ENCODE results near the gene B4GALNT3. TPM values are rescaled to one million over a fixed set of nuclear protein-coding genes. Genes with fewer than 3 reads are reported as not detected.
A peak's percentile ranks its signal among the peaks of the same experiment; 100 is the strongest.

B4GALNT3 gene
- total RNA-seq, 2 donors from 2014 or later = 131 to 143 TPM

DNA sequence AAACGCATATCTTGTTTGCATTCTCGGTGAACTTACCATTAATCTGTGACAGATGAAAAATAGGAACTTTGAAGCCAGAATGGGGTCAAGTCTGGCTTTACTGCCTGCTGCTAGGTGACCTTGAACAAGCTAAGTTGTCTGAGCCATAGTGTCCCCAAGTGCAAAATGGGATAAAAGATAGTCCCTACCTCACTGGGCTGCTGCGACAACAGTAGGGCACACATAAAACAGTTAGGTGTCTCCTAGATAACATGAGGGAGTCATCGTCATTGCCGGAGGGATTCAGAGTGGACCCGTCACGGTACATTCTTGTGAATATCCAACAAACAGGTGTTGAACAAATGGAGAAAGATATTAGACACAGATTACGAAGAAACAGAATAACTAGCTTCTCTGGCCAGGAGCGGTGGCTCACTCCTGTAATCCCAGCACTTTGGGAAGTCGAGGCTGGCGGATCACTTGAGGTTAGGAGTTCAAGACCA lies 132.3 kb downstream of the B4GALNT3 start:
- intact Hi-C loops (cut with DNase I, micrococcal nuclease) = no loop called here
- DNase-seq (no peak), ATAC-seq (no peak)

DNA sequence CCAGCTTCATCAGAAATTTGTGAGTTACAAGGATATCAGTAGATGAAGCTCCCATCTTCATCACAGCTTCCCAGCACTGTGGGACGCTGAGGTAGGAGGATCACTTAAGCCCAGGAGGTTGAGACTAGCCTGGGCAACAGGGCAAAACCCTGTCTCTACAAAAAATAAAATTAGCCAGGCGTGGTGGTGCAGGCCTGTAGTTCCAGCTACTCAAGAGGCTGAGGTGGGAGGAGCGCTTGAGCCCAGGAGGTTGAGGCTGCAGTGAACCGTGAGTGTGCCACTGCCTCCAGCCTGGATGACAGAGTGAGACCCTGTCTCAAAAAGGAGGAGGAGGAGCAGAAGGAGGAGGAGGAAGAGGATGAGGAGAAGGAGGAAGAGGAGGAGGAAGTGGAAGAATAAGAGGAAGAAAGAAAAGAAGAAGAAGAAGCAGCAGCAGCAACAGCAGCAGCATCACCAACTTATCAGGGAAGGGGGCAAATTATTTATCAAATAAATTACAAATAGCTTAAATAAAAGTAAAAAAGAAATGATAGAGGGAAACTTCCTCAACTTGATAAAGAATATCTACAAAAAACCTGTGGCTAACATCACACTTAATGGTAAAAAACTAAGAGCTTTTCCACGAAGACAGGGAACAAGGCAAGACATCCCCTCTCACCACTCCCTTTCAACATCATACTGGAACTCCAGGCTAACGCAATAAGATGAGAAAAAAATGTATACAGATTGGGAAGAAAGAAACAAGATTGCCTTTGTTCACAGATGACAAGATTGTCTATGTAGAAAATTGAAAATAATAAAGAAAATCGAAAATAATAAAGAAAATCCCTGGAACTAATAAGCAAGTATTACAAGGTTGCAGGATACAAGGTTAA lies 133.9 kb downstream of the B4GALNT3 start:
- ATAC-seq (no peak), DNase-seq (no peak)
- intact Hi-C loops (cut with DNase I, micrococcal nuclease) = no loop called here

DNA sequence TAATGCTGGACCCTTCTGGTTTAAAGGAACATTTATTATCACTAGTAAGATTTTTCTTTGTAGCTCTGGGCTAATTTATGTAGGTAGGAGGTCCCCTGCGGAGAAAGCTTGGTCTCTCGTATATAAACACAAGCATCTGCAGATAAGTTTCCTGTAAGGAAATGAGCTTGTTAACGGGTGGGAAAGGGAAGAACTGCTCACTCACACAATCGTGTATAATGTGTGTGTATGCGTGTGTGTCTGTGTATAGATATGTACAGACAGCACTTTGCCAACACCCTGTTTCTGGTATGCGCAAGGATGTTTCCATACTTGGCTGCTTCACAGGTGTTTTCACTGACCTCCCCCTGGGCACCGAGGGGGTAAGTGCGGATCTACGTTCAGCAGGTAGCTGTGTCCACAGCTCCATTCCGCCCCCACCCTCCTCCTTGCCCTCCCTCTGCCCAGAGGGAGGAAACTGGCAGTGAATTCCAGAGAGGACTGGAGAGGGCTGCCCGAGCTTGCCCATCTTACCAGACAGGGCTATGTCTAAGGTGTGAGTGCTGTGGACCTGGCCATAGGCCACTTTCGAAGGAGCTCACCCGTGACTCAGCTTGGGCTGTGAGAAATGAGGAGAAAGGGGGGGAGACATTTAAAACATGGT lies 138.3 kb downstream of the B4GALNT3 start:
- DNase-seq (no peak), ATAC-seq (no peak)
- intact Hi-C loops (cut with DNase I, micrococcal nuclease) = no loop called here

DNA sequence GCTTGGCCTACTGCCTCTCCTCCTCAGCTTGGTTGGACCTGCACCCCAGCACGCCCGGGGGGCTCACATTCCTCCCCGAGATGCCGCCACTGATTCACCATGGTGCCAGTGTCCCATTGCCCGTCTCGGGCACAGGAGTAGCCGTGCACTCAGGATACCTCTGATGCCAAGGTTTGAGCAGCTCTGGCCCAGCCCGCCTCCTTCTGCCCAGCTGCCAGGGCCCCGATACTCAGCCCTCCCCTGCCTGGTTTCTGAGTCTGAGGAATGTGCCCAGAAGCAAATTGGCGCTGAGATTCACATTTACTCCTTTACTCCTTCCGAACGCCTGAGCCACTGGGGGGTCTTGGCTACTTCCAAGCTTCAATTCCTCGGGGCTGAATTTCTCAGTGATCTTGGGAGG lies 140.0 kb downstream of the B4GALNT3 start:
- DNase-seq = no peak
- intact Hi-C loops (cut with DNase I, micrococcal nuclease) = no loop called here
- ATAC-seq = no peak

GRCh38 chr12:601976-602699 lies 142.4 kb downstream of the B4GALNT3 start:
- DNase-seq = no peak
- intact Hi-C loops (cut with DNase I, micrococcal nuclease) = no loop called here
- no peak for ATAC-seq

- intact Hi-C loops (cut with DNase I, micrococcal nuclease) = no loop called here
- DNase-seq (no peak), ATAC-seq (no peak)
Measured at GRCh38 chr12:602700-603068, 142.9 kb downstream of the B4GALNT3 start.

- ATAC-seq (no peak), DNase-seq (no peak)
- intact Hi-C loops (cut with DNase I, micrococcal nuclease) = no loop called here
Measured at GRCh38 chr12:604956-605355, 145.2 kb downstream of the B4GALNT3 start.

DNA sequence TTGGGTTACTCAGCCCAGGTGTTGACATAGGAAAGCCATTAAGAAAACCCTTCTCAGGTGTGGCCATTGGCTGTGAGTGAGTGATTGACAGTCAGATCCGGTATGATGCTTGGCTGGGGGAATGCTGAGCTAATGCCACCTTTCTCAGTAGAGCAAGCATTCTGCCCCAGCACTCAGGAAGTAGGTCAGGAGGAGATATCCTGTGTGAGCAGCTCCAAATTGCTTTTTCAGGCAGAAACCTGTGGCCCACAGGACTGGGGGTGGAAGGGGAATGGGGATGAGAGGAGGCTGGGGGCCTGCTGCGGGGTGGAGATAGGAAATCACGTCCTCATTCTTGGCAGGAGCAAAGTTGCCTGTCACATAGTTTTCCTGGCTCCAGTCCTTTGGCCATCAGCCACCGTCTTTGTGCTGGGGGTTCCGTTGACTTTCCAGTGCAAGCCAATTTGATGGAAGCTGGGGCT lies 147.8 kb downstream of the B4GALNT3 start:
- no peak for DNase-seq
- intact Hi-C loops (cut with DNase I, micrococcal nuclease) = no loop called here
- peak; percentile 50 for ATAC-seq

DNA sequence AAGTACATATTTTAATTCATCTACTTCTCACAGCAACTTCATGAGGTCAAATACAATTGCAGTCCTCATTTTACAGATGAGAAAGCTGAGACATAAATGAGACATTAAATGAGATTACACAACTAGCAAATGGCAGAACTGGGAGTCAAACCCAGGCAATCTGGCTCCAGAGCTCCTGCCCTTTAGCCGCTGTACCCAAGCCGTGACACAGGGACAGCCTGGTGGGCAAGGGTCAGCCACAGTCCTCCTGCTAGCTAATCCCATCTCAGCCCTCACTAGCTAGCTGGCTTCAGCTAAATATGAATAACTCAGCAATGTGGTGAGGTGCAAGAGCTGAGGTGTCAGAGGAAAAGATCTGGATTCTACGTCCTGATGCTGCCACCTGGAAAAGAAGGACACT lies 148.7 kb downstream of the B4GALNT3 start:
- ATAC-seq = no peak
- intact Hi-C loops (cut with DNase I, micrococcal nuclease) = no loop called here
- no peak for DNase-seq

DNA sequence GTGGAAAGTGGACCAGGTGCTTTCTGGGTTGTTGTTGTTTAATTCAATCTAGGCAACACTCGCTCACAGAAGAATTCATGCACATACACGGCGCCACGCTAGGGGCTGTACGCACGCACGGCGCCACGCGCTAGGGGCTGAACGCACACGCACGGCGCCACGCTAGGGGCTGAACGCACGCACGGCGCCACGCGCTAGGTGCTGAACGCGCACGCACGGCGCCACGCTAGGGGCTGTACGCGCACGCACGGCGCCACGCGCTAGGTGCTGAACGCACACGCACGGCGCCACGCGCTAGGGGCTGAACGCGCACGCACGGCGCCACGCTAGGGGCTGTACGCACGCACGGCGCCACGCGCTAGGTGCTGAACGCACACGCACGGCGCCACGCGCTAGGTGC lies 149.2 kb downstream of the B4GALNT3 start:
- no peak for ATAC-seq
- no peak for DNase-seq
- intact Hi-C loops (cut with DNase I, micrococcal nuclease) = no loop called here

GRCh38 chr12:611721-612120 lies 152.0 kb downstream of the B4GALNT3 start:
- intact Hi-C loops (cut with DNase I, micrococcal nuclease) = no loop called here
- DNase-seq (no peak), ATAC-seq (no peak)

GRCh38 chr12:612293-612692 lies 152.6 kb downstream of the B4GALNT3 start:
- no peak for DNase-seq
- ATAC-seq = no peak
- intact Hi-C loops (cut with DNase I, micrococcal nuclease) = no loop called here

DNA sequence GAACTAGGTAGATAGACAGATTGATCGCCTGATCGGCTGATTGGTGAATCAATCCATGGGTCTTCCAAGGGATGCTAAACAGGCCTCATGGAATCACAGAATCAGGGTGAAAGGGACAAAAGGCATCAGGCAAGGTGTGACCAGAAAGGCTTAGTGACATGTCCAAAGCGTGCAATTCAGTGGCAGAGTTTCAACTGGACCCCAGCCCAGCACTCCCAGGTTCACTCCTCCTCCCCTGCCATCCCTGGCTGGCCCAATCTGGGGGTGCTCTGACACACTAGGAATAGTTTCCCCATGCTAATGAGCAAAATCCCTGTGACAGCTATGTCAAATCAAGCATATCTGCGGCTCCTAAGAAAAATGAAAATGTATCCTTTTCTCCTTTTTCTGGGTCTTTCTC lies 153.1 kb downstream of the B4GALNT3 start:
- no peak for ATAC-seq
- intact Hi-C loops (cut with DNase I, micrococcal nuclease) = no loop called here
- DNase-seq = no peak

Other genes starting within 250 kb of the B4GALNT3 start
- gene SLC6A12, start 245.8 kb upstream of the B4GALNT3 start, total RNA-seq = 1 to 10 TPM; 2.3 to 3.9 TPM
- gene SLC6A13, start 197.1 kb upstream of the B4GALNT3 start, total RNA-seq = not detected
- 10 to 100 TPM; 48.7 to 63.5 TPM for gene KDM5A, start 70.6 kb upstream of the B4GALNT3 start, total RNA-seq
- 1 to 10 TPM; 4.0 to 5.9 TPM for gene CCDC77, start 58.3 kb upstream of the B4GALNT3 start, total RNA-seq
- gene NINJ2, start 203.5 kb downstream of the B4GALNT3 start, total RNA-seq = 1 to 10 TPM; 3.3 to 5.5 TPM

All from left colon (tissue), 2 donors.